ENCODE measurements around the gene MPPED2. TPM values are rescaled to one million over a fixed set of nuclear protein-coding genes. Genes with fewer than 3 reads are reported as not detected.

The MPPED2 gene
- total RNA-seq, 1 experiment from 2014 or later = not detected

DNA sequence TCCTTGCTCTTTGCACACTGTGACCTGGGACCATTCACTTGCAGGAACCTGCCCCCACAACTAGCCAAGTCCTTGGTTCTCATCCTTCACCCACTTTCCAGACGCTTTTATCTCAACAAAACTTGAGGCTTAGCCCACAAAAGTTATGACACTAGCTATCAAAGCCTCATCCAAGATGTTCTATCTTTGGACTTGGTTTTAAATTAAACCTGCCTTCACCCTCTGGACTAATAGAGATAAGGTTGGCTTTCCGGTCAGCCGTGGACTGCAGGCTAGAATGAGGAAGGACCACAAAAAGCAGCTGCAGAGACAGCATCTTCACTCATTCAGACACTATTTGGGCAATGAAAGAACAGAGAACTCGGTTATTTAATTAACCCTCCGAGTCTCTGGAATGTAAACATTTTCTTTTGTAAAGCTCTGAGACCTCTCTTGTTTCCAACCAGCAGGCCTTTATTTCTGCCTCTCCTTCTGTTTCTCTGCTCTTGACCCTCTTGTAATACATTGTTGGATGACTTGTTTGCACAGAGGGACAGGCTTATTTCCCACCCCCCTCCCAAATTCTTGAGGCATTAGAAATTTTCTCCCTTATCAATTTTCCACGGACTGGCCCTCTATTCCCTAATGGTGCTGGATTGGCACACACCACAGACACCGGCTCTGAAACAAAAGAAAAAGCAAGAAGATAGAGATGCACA, 221.9 kb downstream of the MPPED2 start:
- DNase-seq (ENCODE audit: low read depth, low spot score) (no peak), ATAC-seq (no peak)
- Histone ChIP-seq H3K4me3 (replicated peaks in 1 of 2; ENCODE audit: low read depth in 1 of 2, low read length in 2 of 2) (no peak overlapping the region), H3K9ac (ENCODE audit: low read length) (no peak overlapping the region), H3K9me2 (ENCODE audit: insufficient read depth) (no peaks in the 10 kb centered on the region), H3K4me1 (ENCODE audit: control insufficient read depth in 1 of 2, insufficient read depth in 2 of 2, low read length in 2 of 2) (no peaks in the 10 kb centered on the region), H3K27ac (ENCODE audit: low read depth, low read length) (no peak overlapping the region), H3K4me2 (ENCODE audit: low read length) (no peak overlapping the region), H3K27me3 (ENCODE audit: insufficient read depth, low read length) (peaks cover 37% of the 10 kb centered on the region; the same call in 1 of the 2 replicates), H4K20me1 (ENCODE audit: insufficient read depth) (no peaks in the 10 kb centered on the region), H3K79me2 (ENCODE audit: insufficient read depth, low read length) (no peaks in the 10 kb centered on the region), H3K9me3 (ENCODE audit: control insufficient read depth in 1 of 2, insufficient read depth in 1 of 2, low read depth in 1 of 2, low read length in 2 of 2) (no peaks in the 10 kb centered on the region), H3K36me3 (ENCODE audit: control insufficient read depth in 1 of 2, insufficient read depth in 2 of 2, low read length in 2 of 2) (no peaks in the 10 kb centered on the region), H2AFZ (ENCODE audit: low read depth, low read length, poor library complexity, severe bottlenecking) (no peak overlapping the region)
- CTCF ChIA-PET = no interaction called here
- no TSS peak for BruUV-seq (replicated peaks)
- RAD21 ChIA-PET (ENCODE audit: low non-redundant PET in 1 of 2, low total read pairs in 2 of 2, uncharacterized antibody in 2 of 2, unreplicated experiment in 2 of 2) = no interaction called here
- TF ChIP-seq, protein P1, sequence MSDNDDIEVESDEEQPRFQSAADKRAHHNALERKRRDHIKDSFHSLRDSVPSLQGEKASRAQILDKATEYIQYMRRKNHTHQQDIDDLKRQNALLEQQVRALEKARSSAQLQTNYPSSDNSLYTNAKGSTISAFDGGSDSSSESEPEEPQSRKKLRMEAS (IDR thresholded peaks at IDR 0.05) = no peak
- no peak for TF ChIP-seq EZH2 (IDR thresholded peaks at IDR 0.05)
- POLR2A ChIA-PET = no interaction called here
- intact Hi-C loops (cut with micrococcal nuclease) = no loop called here

DNA sequence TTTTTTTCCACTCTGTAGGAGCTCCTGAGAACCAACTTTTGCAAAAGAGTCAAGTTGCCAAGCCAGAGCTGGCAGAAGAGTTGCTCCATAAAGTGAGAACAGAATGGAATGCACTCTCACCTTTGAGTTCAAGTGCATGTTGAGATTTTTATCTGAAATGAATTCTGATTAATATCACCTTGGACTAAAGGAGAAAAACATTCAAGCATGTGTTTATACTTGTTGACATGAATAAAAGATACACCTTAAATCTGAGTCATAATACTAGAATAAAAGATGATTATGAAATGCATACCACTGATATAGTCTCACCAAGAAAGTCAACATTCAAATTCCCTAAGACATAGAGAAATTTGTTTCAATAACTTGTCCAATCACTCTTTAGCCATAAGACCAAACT, 225.4 kb downstream of the MPPED2 start:
- no peaks in the 10 kb centered on the region for H3K9me3 ChIP-seq (ENCODE audit: control insufficient read depth in 1 of 2, insufficient read depth in 1 of 2, low read depth in 1 of 2, low read length in 2 of 2)
- no peak overlapping the region for H3K4me2 ChIP-seq (ENCODE audit: low read length)
- no peak overlapping the region for H2AFZ ChIP-seq (ENCODE audit: low read depth, low read length, poor library complexity, severe bottlenecking)
- intact Hi-C loops (cut with micrococcal nuclease) = no loop called here
- H3K9ac ChIP-seq (ENCODE audit: low read length) = no peak overlapping the region
- H3K9me2 ChIP-seq (ENCODE audit: insufficient read depth) = no peaks in the 10 kb centered on the region
- no peaks in the 10 kb centered on the region for H3K36me3 ChIP-seq (ENCODE audit: control insufficient read depth in 1 of 2, insufficient read depth in 2 of 2, low read length in 2 of 2)
- DNase-seq (ENCODE audit: low read depth, low spot score) = no peak
- ATAC-seq = no peak
- TF ChIP-seq, protein P2, sequence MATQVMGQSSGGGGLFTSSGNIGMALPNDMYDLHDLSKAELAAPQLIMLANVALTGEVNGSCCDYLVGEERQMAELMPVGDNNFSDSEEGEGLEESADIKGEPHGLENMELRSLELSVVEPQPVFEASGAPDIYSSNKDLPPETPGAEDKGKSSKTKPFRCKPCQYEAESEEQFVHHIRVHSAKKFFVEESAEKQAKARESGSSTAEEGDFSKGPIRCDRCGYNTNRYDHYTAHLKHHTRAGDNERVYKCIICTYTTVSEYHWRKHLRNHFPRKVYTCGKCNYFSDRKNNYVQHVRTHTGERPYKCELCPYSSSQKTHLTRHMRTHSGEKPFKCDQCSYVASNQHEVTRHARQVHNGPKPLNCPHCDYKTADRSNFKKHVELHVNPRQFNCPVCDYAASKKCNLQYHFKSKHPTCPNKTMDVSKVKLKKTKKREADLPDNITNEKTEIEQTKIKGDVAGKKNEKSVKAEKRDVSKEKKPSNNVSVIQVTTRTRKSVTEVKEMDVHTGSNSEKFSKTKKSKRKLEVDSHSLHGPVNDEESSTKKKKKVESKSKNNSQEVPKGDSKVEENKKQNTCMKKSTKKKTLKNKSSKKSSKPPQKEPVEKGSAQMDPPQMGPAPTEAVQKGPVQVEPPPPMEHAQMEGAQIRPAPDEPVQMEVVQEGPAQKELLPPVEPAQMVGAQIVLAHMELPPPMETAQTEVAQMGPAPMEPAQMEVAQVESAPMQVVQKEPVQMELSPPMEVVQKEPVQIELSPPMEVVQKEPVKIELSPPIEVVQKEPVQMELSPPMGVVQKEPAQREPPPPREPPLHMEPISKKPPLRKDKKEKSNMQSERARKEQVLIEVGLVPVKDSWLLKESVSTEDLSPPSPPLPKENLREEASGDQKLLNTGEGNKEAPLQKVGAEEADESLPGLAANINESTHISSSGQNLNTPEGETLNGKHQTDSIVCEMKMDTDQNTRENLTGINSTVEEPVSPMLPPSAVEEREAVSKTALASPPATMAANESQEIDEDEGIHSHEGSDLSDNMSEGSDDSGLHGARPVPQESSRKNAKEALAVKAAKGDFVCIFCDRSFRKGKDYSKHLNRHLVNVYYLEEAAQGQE (IDR thresholded peaks at IDR 0.05; ENCODE audit: low read depth) = no peak
- TF ChIP-seq TCF7L2 (IDR thresholded peaks at IDR 0.05; ENCODE audit: borderline replicate concordance, extremely low read depth, insufficient read depth, insufficient read length) (no peak), CBX3 (IDR thresholded peaks at IDR 0.05; ENCODE audit: low read depth) (no peak), SRF (IDR thresholded peaks at IDR 0.05; ENCODE audit: low read depth) (no peak), ELF1 (IDR thresholded peaks at IDR 0.05; ENCODE audit: borderline replicate concordance, low read depth) (no peak), JUND (IDR thresholded peaks at IDR 0.05) (no peak), EGR1 (IDR thresholded peaks at IDR 0.05; ENCODE audit: low read depth) (no peak), POLR2AphosphoS5 (IDR thresholded peaks at IDR 0.05; ENCODE audit: low read depth, low read length) (no peak), POLR2A (IDR thresholded peaks at IDR 0.05; ENCODE audit: borderline replicate concordance, extremely low read depth, insufficient read depth, insufficient read length) (no peak)
- TF ChIP-seq, protein P3, sequence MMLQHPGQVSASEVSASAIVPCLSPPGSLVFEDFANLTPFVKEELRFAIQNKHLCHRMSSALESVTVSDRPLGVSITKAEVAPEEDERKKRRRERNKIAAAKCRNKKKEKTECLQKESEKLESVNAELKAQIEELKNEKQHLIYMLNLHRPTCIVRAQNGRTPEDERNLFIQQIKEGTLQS (IDR thresholded peaks at IDR 0.05) = no peak
- TF ChIP-seq, protein P4, sequence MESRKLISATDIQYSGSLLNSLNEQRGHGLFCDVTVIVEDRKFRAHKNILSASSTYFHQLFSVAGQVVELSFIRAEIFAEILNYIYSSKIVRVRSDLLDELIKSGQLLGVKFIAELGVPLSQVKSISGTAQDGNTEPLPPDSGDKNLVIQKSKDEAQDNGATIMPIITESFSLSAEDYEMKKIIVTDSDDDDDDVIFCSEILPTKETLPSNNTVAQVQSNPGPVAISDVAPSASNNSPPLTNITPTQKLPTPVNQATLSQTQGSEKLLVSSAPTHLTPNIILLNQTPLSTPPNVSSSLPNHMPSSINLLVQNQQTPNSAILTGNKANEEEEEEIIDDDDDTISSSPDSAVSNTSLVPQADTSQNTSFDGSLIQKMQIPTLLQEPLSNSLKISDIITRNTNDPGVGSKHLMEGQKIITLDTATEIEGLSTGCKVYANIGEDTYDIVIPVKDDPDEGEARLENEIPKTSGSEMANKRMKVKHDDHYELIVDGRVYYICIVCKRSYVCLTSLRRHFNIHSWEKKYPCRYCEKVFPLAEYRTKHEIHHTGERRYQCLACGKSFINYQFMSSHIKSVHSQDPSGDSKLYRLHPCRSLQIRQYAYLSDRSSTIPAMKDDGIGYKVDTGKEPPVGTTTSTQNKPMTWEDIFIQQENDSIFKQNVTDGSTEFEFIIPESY (IDR thresholded peaks at IDR 0.05; ENCODE audit: extremely low read depth, insufficient replicate concordance, low read length) = no peak
- H3K27me3 ChIP-seq (ENCODE audit: insufficient read depth, low read length) = peaks cover 58% of the 10 kb centered on the region
- no peaks in the 10 kb centered on the region for H4K20me1 ChIP-seq (ENCODE audit: insufficient read depth)
- H3K79me2 ChIP-seq (ENCODE audit: insufficient read depth, low read length) = no peaks in the 10 kb centered on the region
- no peak overlapping the region for H3K27ac ChIP-seq (ENCODE audit: low read depth, low read length)
- RAD21 ChIA-PET (ENCODE audit: low non-redundant PET in 1 of 2, low total read pairs in 2 of 2, uncharacterized antibody in 2 of 2, unreplicated experiment in 2 of 2) = no interaction called here
- no TSS peak for BruUV-seq (replicated peaks)
- POLR2A ChIA-PET = no interaction called here
- CTCF ChIA-PET = no interaction called here
- no peaks in the 10 kb centered on the region for H3K4me1 ChIP-seq (ENCODE audit: control insufficient read depth in 1 of 2, insufficient read depth in 2 of 2, low read length in 2 of 2)
- no peak overlapping the region for H3K4me3 ChIP-seq (replicated peaks in 1 of 2; ENCODE audit: low read depth in 1 of 2, low read length in 2 of 2)
